Endothelial cell of umbilical vein (primary cell): Measurements from ENCODE around the gene GALNT2. TPM values are rescaled to one million over a fixed set of nuclear protein-coding genes. Genes with fewer than 3 reads are reported as not detected.

Experiments
- BruUV-seq: library from RNA; stranded (reverse); fragments of 400-500 nt; replicated peaks from 2 replicates; lab custom pipeline; 2021; lab: Mats Ljungman, UMichigan
- CTCF ChIA-PET: fragments of 300-600, 350-600 bp; sonication (Branson Sonifier 250); formaldehyde crosslinking; loops from one replicate; lab custom pipeline; 2021; ENCODE audit warnings: antibody characterized with exemption, inconsistent platforms; lab: Charles Lee
- POLR2A ChIA-PET: fragments of 300-600, 350-600 bp; sonication (Branson Sonifier 250); formaldehyde crosslinking; loops from one replicate; lab custom pipeline; 2021; ENCODE audit warnings: antibody characterized with exemption, inconsistent platforms; lab: Charles Lee
- DNase-seq: peaks from one replicate; pipeline ENCODE4 v3.0.0-alpha.2; 2011; ENCODE audit warnings: low read depth, low spot score
- FAIRE-seq: peaks from 2 replicates; lab custom pipeline; 2011; peaks lifted over from hg19 to GRCh38; lab: Jason Lieb, UNC
- H2AFZ ChIP-seq: 2 replicates; pipeline ENCODE4 v1.6.0; 2012; ENCODE audit warnings: low read depth, low read length, control low read depth, inconsistent platforms
- H3K27ac ChIP-seq: 2 replicates; pipeline ENCODE4 v1.5.1; 2011; ENCODE audit warnings: low read depth, mild to moderate bottlenecking, control low read depth, low read length, moderate library complexity; ENCODE audit not compliant: insufficient read depth
- H3K27me3 ChIP-seq, 2 experiments: 2 replicates each; pipeline versions ENCODE4 v1.6.0 to v1.6.1; 2011; ENCODE audit warnings: low read length in 2 of 2, mixed read lengths in 1 of 2; ENCODE audit not compliant: control insufficient read depth in 2 of 2, insufficient read depth in 2 of 2
- H3K36me3 ChIP-seq, 2 experiments: 2 replicates in 1 of 2; 3 replicates in 1 of 2; pipeline ENCODE4 v1.5.1; 2011; ENCODE audit warnings: low read length in 2 of 2, mild to moderate bottlenecking in 1 of 2, moderate library complexity in 1 of 2; ENCODE audit not compliant: control insufficient read depth in 2 of 2, insufficient read depth in 2 of 2; ENCODE audit errors: extremely low read depth in 1 of 2
- H3K4me1 ChIP-seq: 3 replicates; pipeline ENCODE4 v1.5.1; 2011; ENCODE audit warnings: mild to moderate bottlenecking, low read length; ENCODE audit not compliant: control insufficient read depth, insufficient read depth; ENCODE audit errors: extremely low read depth
- H3K4me2 ChIP-seq: 2 replicates; pipeline ENCODE4 v1.6.1; 2011; ENCODE audit warnings: low read length, control low read depth, mixed read lengths; ENCODE audit not compliant: insufficient read depth
- H3K4me3 ChIP-seq, 3 experiments: fragments of 200-600 bp in 1 of 3; sonication (generic), shearing (Covaris generic) in 1 of 3; replicated peaks in 1 of 3; 2 replicates each; pipeline ENCODE4 v1.5.1; 2011 to 2016; ENCODE audit warnings: control low read depth in 3 of 3, low read length in 3 of 3, mild to moderate bottlenecking in 2 of 3, inconsistent platforms in 1 of 3, low read depth in 1 of 3, moderate library complexity in 1 of 3; ENCODE audit not compliant: insufficient read depth in 1 of 3
- H3K79me2 ChIP-seq: 2 replicates; pipeline ENCODE4 v1.6.0; 2012; ENCODE audit warnings: low read length, inconsistent platforms; ENCODE audit not compliant: control insufficient read depth, insufficient read depth
- H3K9ac ChIP-seq: replicated peaks from 2 replicates; pipeline ENCODE3; 2011; ENCODE audit warnings: low read length, control low read depth; ENCODE audit not compliant: insufficient read depth; ENCODE audit errors: extremely low read depth
- H3K9me1 ChIP-seq: replicated peaks from 3 replicates; pipeline ENCODE4 v1.6.0; 2011; ENCODE audit warnings: mild to moderate bottlenecking, low read length; ENCODE audit not compliant: control insufficient read depth, insufficient read depth; ENCODE audit errors: extremely low read depth
- H3K9me3 ChIP-seq: replicated peaks from 2 replicates; pipeline ENCODE4 v1.5.1; 2012; ENCODE audit warnings: low read length, inconsistent platforms; ENCODE audit not compliant: control insufficient read depth, insufficient read depth
- H4K20me1 ChIP-seq: replicated peaks from 2 replicates; pipeline ENCODE3; 2011; ENCODE audit warnings: mild to moderate bottlenecking, low read length; ENCODE audit not compliant: control insufficient read depth, insufficient read depth; ENCODE audit errors: extremely low read depth
- EZH2 ChIP-seq: IDR thresholded peaks from 2 replicates; pipeline ENCODE4 v1.6.1; 2012; ENCODE audit warnings: borderline replicate concordance, low read depth, mild to moderate bottlenecking, moderate library complexity, low read length, inconsistent platforms; ENCODE audit not compliant: severe bottlenecking
- FOS ChIP-seq: IDR thresholded peaks from 2 replicates; pipeline ENCODE4 v1.6.1; 2011; ENCODE audit warnings: mild to moderate bottlenecking, low read length, moderate library complexity, borderline replicate concordance; ENCODE audit not compliant: insufficient read depth
- GATA2 ChIP-seq: IDR thresholded peaks from 2 replicates; pipeline ENCODE4 v1.7.0; 2011; ENCODE audit warnings: low read depth, mild to moderate bottlenecking, moderate library complexity, mixed read lengths, low read length; ENCODE audit not compliant: insufficient read length, insufficient read depth
- JUN ChIP-seq: IDR thresholded peaks from 2 replicates; pipeline ENCODE4 v1.6.1; 2011; ENCODE audit warnings: borderline replicate concordance, low read depth; ENCODE audit not compliant: insufficient read length, insufficient read depth
- MYC ChIP-seq: IDR thresholded peaks from one replicate; pipeline ENCODE4 v1.6.1; 2011; ENCODE audit warnings: mild to moderate bottlenecking, low read depth, low read length
- POLR2A ChIP-seq: IDR thresholded peaks from 2 replicates; pipeline ENCODE4 v1.6.1; 2012; ENCODE audit warnings: low read depth, mild to moderate bottlenecking, control low read depth, low read length
- POLR2AphosphoS5 ChIP-seq: IDR thresholded peaks from 2 replicates; pipeline ENCODE4 v1.6.1; 2012; ENCODE audit warnings: low read depth, mild to moderate bottlenecking, control low read depth, low read length, moderate library complexity; ENCODE audit not compliant: insufficient read depth
- dilution Hi-C: fragments of 300-500 bp; cut with MboI; formaldehyde crosslinking; loops from one replicate; pipeline ENCODE4 v1.15.0; 2019; ENCODE audit warnings: low sequenced_read_pairs; ENCODE audit not compliant: extremely low pct_ligation_motif_present
- intact Hi-C: fragments of 100-400 bp; cut with micrococcal nuclease; formaldehyde crosslinking; loops from one replicate; pipeline ENCODE4 v1.10.0; 2022
- polyA plus RNA-seq, 4 experiments: library from polyadenylated mRNA; depleted of rRNA in 3 of 4; stranded (reverse) in 3 of 4; unstranded in 1 of 4; fragments of >200 nt; gene quantifications; 2 replicates each; pipeline versions ENCODE4 v1.2.1 to v1.2.3, GENCODE V29; 2011 to 2012; ENCODE audit warnings: missing spikeins in 1 of 4
- total RNA-seq: library from RNA; stranded (reverse); gene quantifications from 2 replicates; pipeline ENCODE4 v1.2.3, GENCODE V29; 2021
- TF ChIP-seq, protein P1 (sequence below): IDR thresholded peaks from 2 replicates; pipeline ENCODE4 v1.6.1; 2011; ENCODE audit not compliant: insufficient read depth, insufficient read length
- TF ChIP-seq, protein P2 (sequence below), 2 donors: IDR thresholded peaks; 1 replicate in 1 of 2; 2 replicates in 1 of 2; pipeline ENCODE4 v1.5.1; 2011; ENCODE audit warnings: low read length in 2 of 2, mild to moderate bottlenecking in 2 of 2, moderate library complexity in 2 of 2, control low read depth in 1 of 2, inconsistent platforms in 1 of 2, low read depth in 1 of 2; ENCODE audit not compliant: insufficient read depth in 1 of 2; ENCODE audit errors: extremely low read depth in 1 of 2

GALNT2 gene
- total and polyA plus RNA-seq, 2 donors (not counting 3 experiments of a cell fraction or from before 2014, with no cell fraction given), result 56.3 to 77.5 TPM

DNA sequence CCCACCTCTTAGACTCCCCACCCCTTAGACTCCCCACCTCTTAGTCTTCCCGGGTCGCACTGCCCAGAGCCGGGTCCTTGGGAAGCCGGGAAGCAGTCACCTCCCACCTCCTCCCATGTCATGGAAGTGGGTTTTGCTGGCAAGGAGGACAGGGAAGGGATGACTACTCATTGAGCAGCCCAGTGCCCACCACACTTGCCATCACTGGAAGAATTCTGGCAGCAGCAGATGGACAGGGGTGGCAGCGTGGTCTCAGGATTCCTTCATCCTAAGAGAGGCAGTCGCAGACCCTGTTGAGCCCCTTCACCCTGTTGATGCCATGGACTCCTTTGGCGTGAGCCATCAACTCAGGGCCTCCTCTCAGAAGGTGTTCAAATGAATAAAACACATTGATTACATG is 218.3 kb downstream of the GALNT2 start:
- Histone ChIP-seq H3K9ac (no peak overlapping the region), H3K4me1 (peaks cover 5% of the 10 kb centered on the region), H3K79me2 (no peaks in the 10 kb centered on the region), H3K4me2 (no peak overlapping the region), H3K9me1 (no peaks in the 10 kb centered on the region), H3K4me3 (no peak overlapping the region), H3K27me3 (no peaks in the 10 kb centered on the region), H4K20me1 (no peaks in the 10 kb centered on the region), H3K36me3 (no peaks in the 10 kb centered on the region), H3K9me3 (no peaks in the 10 kb centered on the region), H2AFZ (no peak overlapping the region), H3K27ac (no peak overlapping the region)
- ChIA-PET POLR2A (no interaction called here), CTCF (no interaction called here)
- TF ChIP-seq, protein P1, sequence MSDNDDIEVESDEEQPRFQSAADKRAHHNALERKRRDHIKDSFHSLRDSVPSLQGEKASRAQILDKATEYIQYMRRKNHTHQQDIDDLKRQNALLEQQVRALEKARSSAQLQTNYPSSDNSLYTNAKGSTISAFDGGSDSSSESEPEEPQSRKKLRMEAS, result no peak
- TF ChIP-seq FOS (no peak), POLR2A (no peak), POLR2AphosphoS5 (no peak), EZH2 (no peak), GATA2 (no peak), MYC (no peak), JUN (no peak)
- TF ChIP-seq, protein P2, sequence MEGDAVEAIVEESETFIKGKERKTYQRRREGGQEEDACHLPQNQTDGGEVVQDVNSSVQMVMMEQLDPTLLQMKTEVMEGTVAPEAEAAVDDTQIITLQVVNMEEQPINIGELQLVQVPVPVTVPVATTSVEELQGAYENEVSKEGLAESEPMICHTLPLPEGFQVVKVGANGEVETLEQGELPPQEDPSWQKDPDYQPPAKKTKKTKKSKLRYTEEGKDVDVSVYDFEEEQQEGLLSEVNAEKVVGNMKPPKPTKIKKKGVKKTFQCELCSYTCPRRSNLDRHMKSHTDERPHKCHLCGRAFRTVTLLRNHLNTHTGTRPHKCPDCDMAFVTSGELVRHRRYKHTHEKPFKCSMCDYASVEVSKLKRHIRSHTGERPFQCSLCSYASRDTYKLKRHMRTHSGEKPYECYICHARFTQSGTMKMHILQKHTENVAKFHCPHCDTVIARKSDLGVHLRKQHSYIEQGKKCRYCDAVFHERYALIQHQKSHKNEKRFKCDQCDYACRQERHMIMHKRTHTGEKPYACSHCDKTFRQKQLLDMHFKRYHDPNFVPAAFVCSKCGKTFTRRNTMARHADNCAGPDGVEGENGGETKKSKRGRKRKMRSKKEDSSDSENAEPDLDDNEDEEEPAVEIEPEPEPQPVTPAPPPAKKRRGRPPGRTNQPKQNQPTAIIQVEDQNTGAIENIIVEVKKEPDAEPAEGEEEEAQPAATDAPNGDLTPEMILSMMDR (IDR thresholded peaks at IDR 0.05; ENCODE audit: extremely low read depth in 1 of 2, insufficient read depth in 1 of 2, low read depth in 1 of 2, low read length in 2 of 2), result no peak
- no peak for FAIRE-seq
- dilution Hi-C loops, result no loop called here
- intact Hi-C loops, result no loop called here
- no TSS peak for BruUV-seq
- no peak for DNase-seq
